Measurements from ENCODE around the gene ATF7.

The ATF7 gene
- total RNA-seq, result 7.6 to 37.0 (median 15.4) reads per million in 9 experiments

DNA sequence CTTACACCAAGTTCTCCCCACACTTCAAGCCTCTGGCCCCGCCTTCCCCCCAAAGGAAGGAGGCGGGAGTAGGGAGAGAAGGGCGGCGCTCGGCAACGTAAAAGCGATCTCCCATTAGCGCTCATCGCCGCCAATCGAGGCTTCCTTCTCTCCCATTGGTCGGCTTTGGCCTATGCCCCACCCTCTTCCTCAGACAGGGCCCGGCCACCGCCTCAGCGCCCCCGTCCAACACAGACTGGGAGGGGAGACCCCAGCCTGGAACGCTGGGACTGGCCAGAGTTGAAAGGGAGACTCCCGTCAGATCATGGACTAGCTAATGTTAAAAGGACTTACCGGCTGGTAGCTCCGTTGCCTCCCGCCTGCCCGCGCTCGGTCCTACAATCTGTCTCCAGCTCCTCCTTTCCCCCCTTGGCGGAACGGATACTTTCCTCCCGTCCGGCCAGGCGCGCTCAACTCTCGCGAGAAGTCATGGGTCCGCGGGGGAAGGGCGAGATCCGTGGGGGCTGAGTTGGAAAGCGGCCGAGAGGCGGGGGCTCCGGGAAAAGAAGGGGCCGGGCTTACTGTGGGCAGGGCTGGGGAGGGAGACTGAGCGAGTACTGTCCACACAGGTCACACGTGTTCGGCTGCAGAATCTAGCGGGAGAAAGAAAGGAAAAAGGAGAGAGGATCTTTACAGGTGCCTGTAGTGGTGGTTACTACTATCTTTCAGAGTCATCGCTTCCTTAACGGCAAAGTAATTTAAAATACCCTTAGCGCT, at the start of gene ATF7:
Gene ATF7, minus strand, starts transcription at position 437 of the 756 bp plus-strand sequence. CDS start 25,382 bp downstream, outside the sequence.
- H3K4me1 Mint-ChIP-seq (ENCODE audit: low read depth in 2 of 2), result peaks cover 15 to 43% of the 10 kb centered on the region in 2 donors
- H3K36me3 Mint-ChIP-seq (ENCODE audit: insufficient read depth), result peaks cover 15% of the 10 kb centered on the region
- ATAC-seq (replicated peaks) (peak; percentile 94), DNase-seq (peak; percentile 99 to 100 (median 99))
- H3K27me3 Mint-ChIP-seq, result no peaks in the 10 kb centered on the region
- H3K27ac Mint-ChIP-seq, result peak within 1 kb of the TSS; percentile 97
- H3K4me3 Mint-ChIP-seq, result peak within 1 kb of the TSS; percentile 96 to 98
- no peaks in the 10 kb centered on the region for H3K9me3 Mint-ChIP-seq

DNA sequence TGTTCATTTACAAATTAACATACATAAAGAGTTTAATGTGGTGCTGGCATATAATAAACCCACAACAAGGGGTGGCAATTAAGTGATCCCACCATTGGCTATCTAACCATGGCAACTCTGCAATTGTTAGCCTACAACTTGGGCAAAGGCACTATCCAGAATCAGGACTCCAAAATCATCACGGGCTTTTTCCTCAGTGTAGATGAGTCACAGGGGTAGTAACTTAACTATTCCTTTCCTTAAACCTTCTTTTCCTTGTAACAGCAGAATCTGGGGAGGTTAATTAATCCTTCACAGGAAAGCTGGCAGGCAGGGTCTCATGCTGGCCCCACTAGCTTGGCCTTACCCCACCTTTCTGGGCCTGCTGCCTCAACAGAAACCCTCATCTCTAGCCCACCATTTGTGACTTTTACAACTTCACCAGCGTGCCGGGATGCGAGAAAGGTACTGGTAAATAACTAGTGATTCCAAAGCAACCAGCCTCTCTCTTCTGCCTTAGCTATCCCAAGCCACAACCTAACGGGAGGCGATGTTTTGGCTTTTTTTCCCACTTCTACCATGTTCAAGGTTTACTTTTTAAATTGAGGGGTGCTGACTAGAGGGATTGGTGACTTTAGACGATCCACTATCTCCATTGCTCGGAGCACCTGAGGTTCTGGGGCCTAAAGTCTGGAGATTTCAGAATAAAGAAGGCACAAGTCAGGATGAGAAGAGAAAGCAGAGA, 49.0 kb upstream of the ATF7 start:
- ATAC-seq (replicated peaks) (no peak), DNase-seq (no peak)
- H3K27ac Mint-ChIP-seq, result peak overlapping the region; percentile 66 to 94
- peak overlapping the region; percentile 76 to 96 for H3K4me3 Mint-ChIP-seq
- peaks cover 43% of the 10 kb centered on the region for H3K36me3 Mint-ChIP-seq (ENCODE audit: insufficient read depth)
- no peaks in the 10 kb centered on the region for H3K9me3 Mint-ChIP-seq
- H3K4me1 Mint-ChIP-seq (ENCODE audit: low read depth in 2 of 2), result peaks cover 13 to 23% of the 10 kb centered on the region in 2 donors
- H3K27me3 Mint-ChIP-seq, result peaks cover 11 to 17% of the 10 kb centered on the region in 2 donors

DNA sequence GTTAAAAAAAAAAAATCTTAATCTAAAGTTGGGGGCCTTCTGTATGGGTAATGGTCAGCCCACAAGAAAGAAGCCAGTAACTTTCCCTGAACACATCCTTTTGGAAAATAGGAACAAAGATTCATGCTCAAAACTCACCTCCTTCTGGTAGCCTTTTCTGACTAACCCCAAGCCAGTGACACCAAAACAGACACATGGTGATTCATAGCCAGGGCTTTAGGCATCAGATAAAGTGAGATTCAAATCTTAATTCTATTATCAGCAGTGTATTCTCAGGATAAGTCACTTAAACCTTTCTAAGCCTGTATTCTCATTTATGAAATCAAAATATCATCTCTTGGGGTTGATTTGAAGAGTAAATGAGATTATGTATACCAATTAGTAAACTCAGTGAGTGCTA, 44.8 kb upstream of the ATF7 start:
- peaks cover 11 to 18% of the 10 kb centered on the region in 2 donors for H3K4me1 Mint-ChIP-seq (ENCODE audit: low read depth in 2 of 2)
- no peak overlapping the region for H3K27ac Mint-ChIP-seq
- H3K36me3 Mint-ChIP-seq (ENCODE audit: insufficient read depth), result peaks cover 80% of the 10 kb centered on the region
- no peaks in the 10 kb centered on the region for H3K9me3 Mint-ChIP-seq
- no peak for ATAC-seq (replicated peaks)
- no peak for DNase-seq
- H3K4me3 Mint-ChIP-seq, result no peak overlapping the region
- H3K27me3 Mint-ChIP-seq, result no peaks in the 10 kb centered on the region

DNA sequence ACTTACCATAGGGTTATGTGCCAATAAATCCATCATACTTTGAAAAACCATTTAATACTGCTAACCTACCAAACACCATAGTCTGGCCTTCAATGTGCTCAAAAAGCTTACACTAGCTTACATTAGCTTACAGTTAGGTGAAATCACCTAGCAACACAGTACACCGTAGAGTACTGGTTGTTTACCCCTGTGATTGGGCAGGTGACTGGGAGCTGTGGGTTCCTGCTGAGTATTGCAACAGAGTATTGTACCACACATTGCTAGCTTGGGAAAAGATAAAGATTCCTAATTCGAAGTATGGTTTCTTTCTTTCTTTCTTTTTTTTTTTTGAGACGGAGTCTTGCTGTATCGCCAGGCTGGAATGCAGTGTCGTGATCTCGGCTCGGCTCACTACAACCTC, 44.1 kb upstream of the ATF7 start:
- no peak for ATAC-seq (replicated peaks)
- no peak overlapping the region for H3K27ac Mint-ChIP-seq

DNA sequence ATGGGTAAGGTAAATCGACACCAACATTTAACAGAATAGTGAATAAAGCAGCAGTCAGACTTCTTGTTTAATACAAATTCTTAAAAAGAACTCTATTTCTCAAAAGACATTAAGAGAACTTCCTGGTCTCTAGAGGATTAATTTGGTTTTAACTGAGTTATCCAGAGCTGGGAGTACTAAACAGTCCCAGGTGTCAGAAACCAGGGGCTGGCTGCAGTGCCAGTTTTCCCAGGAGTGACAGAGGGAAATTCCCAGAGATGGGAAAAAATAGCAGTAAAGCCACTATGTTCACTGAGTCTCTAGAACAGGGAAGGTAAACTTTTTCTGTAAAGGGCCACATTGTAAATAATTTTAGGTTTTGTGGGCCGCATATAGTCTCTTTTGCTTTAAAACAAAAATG, 40.9 kb upstream of the ATF7 start:
- H3K27ac Mint-ChIP-seq, result no peak overlapping the region
- H3K36me3 Mint-ChIP-seq (ENCODE audit: insufficient read depth), result peaks cover 89% of the 10 kb centered on the region
- ATAC-seq (replicated peaks) (no peak), DNase-seq (no peak)
- no peaks in the 10 kb centered on the region for H3K27me3 Mint-ChIP-seq
- no peak overlapping the region for H3K4me3 Mint-ChIP-seq
- H3K4me1 Mint-ChIP-seq (ENCODE audit: low read depth in 2 of 2), result peaks cover 5 to 6% of the 10 kb centered on the region in 2 donors
- no peaks in the 10 kb centered on the region for H3K9me3 Mint-ChIP-seq

More for the DNA sequence above, 44.1 kb upstream of the ATF7 start:
- no peaks in the 10 kb centered on the region for H3K9me3 Mint-ChIP-seq
- H3K4me3 Mint-ChIP-seq, result no peak overlapping the region
- DNase-seq, result no peak
- H3K27me3 Mint-ChIP-seq, result no peaks in the 10 kb centered on the region
- H3K36me3 Mint-ChIP-seq (ENCODE audit: insufficient read depth), result peaks cover 85% of the 10 kb centered on the region
- H3K4me1 Mint-ChIP-seq (ENCODE audit: low read depth in 2 of 2), result peaks cover 10 to 14% of the 10 kb centered on the region in 2 donors

DNA sequence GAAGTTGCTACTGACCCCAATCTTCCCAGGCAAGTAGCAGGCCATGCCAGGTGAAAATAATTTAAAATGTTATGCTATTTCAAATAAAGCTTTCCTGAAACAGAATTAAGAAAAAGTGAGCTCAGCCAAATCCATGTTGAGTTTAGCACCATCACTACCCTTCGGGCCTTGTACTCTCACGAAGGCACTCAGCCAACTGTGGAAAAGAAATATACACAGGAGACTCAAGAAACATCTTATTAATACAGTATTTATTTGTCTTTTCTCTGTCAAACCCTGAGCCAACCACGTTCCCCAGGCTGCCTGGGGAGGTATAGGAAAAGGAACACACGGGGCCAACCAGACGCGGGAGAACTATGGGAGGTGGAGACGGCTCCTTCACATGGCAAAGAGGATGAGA, 38.8 kb upstream of the ATF7 start:
- H3K4me1 Mint-ChIP-seq (ENCODE audit: low read depth in 2 of 2), result peaks cover 0 to 2% of the 10 kb centered on the region in 2 donors
- no peak overlapping the region for H3K4me3 Mint-ChIP-seq
- DNase-seq, result no peak
- peaks cover 76% of the 10 kb centered on the region for H3K36me3 Mint-ChIP-seq (ENCODE audit: insufficient read depth)
- no peaks in the 10 kb centered on the region for H3K27me3 Mint-ChIP-seq
- no peak for ATAC-seq (replicated peaks)
- H3K27ac Mint-ChIP-seq, result no peak overlapping the region
- H3K9me3 Mint-ChIP-seq, result no peaks in the 10 kb centered on the region

DNA sequence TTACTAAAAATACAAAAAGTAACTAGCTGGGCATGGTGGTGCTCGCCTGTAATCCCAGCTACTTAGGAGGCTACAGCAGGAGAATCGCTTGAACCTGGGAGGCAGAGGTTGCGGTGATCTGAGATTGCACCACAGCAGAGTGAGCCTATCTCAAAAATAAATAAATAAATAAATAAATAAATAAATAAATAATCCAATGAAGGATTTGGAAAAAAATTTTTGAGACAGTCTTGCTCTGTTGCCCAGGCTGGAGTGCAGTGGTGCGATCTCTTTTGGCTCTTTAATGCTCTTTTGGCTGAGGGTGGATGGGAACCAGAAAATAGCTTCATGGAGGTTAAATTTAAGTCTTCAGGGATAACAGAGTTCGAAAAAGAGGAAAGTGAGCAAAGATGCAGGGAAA, 38.0 kb upstream of the ATF7 start:
- Mint-ChIP-seq H3K27me3 (no peaks in the 10 kb centered on the region), H3K4me1 (ENCODE audit: low read depth in 2 of 2) (no peaks in the 10 kb centered on the region), H3K9me3 (no peaks in the 10 kb centered on the region), H3K27ac (no peak overlapping the region), H3K36me3 (ENCODE audit: insufficient read depth) (peaks cover 70% of the 10 kb centered on the region), H3K4me3 (no peak overlapping the region)
- no peak for ATAC-seq (replicated peaks)
- DNase-seq, result no peak

DNA sequence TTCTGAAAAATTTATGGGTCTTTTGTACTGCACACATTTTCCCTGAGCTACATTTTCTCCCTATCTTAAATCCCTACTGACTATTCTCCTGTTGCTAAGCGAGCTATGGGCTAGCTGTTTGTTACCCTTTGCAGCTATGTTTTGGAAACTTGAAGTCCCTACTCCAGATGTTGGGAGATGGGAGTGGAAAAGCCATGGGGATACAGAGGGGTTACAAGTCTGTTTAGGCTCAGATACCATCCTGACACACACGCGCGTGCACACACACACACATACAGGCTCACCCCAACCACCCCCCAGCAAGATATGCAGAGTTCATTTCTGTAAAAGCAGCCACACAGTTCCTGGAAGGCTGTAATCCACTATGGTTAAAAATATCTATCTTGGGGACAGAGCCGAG, 33.9 kb upstream of the ATF7 start:
- H3K4me1 Mint-ChIP-seq (ENCODE audit: low read depth in 2 of 2), result no peaks in the 10 kb centered on the region
- H3K27ac Mint-ChIP-seq, result no peak overlapping the region
- DNase-seq (no peak), ATAC-seq (replicated peaks) (no peak)
- no peaks in the 10 kb centered on the region for H3K9me3 Mint-ChIP-seq
- H3K36me3 Mint-ChIP-seq (ENCODE audit: insufficient read depth), result peaks cover 32% of the 10 kb centered on the region
- no peaks in the 10 kb centered on the region for H3K27me3 Mint-ChIP-seq
- no peak overlapping the region for H3K4me3 Mint-ChIP-seq

DNA sequence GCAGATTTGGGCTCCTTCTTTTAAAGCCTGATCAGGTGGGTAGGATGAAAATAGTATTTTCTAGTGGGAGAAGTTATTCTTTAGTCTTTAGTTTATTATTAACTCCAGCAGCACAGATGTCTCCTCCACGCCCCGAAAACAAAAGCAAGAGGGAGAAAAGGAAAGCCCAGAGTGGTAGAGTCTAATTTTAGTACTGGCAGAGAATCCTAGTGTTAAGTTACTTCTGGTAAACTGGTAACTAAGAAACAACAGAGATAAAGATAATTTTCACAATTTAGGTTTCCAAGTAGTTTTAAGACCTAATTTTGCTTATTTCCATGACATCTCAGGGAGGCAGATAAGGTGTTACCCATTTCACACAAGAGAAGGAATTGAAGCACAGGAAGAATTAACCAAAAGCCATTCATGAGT, 33.4 kb upstream of the ATF7 start:
- Mint-ChIP-seq H3K4me3 (no peak overlapping the region), H3K36me3 (ENCODE audit: insufficient read depth) (peaks cover 28% of the 10 kb centered on the region), H3K27me3 (no peaks in the 10 kb centered on the region), H3K27ac (no peak overlapping the region), H3K9me3 (no peaks in the 10 kb centered on the region), H3K4me1 (ENCODE audit: low read depth in 2 of 2) (no peaks in the 10 kb centered on the region)
- DNase-seq (no peak), ATAC-seq (replicated peaks) (no peak)

DNA sequence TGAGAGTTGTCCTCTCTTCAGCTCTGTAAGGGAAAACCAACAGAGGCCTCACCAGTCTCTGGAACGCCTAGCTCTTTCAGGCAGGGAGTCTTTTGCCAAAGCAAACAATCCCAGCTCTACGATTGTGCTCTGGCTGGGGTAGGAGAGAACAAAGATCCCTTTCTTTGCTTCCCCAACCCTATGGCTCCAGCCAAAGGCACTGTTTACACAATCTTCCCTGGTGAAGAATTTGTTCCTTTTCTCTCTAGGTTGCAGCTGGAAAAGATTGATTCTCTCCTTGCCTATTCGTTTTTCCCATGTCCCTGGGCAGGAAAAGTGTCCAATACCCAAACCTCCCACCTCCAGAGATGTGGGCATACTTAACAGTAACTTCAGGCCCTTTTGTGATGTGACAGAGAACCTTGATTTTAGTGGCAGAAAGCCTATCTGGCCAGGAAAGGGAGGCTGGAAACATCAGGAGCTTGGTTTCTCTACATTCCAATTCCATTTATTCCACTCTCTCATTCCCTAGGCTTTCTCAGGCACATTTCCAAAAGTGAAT, 32.9 kb upstream of the ATF7 start:
- Mint-ChIP-seq H3K36me3 (ENCODE audit: insufficient read depth) (peaks cover 23% of the 10 kb centered on the region), H3K9me3 (no peaks in the 10 kb centered on the region)

DNA sequence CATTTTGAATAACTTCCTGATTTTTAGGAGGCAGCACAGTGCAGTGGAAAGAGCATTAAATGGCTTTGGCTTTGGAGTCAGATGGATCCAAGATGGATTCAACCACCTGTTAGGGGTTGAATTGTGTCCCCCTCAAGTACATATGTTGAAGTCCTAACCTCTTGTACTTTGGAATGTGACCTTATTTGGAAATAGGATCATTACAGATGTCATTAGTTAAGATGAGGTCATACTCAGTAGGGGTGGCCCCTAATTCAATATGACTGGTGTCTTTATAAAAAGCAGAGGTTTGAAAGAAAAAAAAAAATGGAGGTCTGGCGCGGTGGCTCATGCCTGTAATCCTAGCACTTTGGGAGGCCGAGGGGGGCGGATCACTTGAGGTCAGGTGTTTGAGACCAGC, 30.9 kb upstream of the ATF7 start:
- ATAC-seq (replicated peaks), result no peak
- no peaks in the 10 kb centered on the region for H3K27me3 Mint-ChIP-seq
- peaks cover 12% of the 10 kb centered on the region for H3K36me3 Mint-ChIP-seq (ENCODE audit: insufficient read depth)
- no peak for DNase-seq
- H3K4me1 Mint-ChIP-seq (ENCODE audit: low read depth in 2 of 2), result no peaks in the 10 kb centered on the region
- no peak overlapping the region for H3K27ac Mint-ChIP-seq
- no peak overlapping the region for H3K4me3 Mint-ChIP-seq
- H3K9me3 Mint-ChIP-seq, result no peaks in the 10 kb centered on the region

More for the DNA sequence above, 32.9 kb upstream of the ATF7 start:
- ATAC-seq (replicated peaks) (no peak), DNase-seq (no peak)
- Mint-ChIP-seq H3K4me1 (ENCODE audit: low read depth in 2 of 2) (no peaks in the 10 kb centered on the region), H3K27ac (no peak overlapping the region), H3K4me3 (no peak overlapping the region), H3K27me3 (no peaks in the 10 kb centered on the region)

DNA sequence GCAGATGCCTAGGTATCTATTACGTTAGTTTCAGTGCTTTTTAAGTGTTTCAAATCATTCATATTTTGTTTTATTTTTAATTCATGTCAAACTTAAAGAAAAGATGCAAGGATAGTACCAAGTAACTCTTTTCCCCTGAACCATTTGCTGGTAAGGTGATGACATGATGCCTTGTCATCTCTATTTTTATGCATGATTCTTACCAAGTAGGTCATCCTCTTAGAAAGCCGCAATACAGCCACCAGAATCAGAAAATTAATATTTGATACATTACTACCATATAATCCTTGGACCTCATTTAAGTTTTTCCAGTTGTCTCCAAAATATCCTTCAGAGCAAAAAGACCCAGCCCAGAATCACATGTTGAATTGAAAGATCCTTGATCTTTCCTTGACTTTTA, 27.4 kb upstream of the ATF7 start:
- H3K27me3 Mint-ChIP-seq, result no peaks in the 10 kb centered on the region
- DNase-seq, result no peak
- H3K27ac Mint-ChIP-seq, result no peak overlapping the region
- no peaks in the 10 kb centered on the region for H3K9me3 Mint-ChIP-seq
- H3K4me1 Mint-ChIP-seq (ENCODE audit: low read depth in 2 of 2), result no peaks in the 10 kb centered on the region
- no peak overlapping the region for H3K4me3 Mint-ChIP-seq
- H3K36me3 Mint-ChIP-seq (ENCODE audit: insufficient read depth), result peaks cover 4% of the 10 kb centered on the region
- no peak for ATAC-seq (replicated peaks)

DNA sequence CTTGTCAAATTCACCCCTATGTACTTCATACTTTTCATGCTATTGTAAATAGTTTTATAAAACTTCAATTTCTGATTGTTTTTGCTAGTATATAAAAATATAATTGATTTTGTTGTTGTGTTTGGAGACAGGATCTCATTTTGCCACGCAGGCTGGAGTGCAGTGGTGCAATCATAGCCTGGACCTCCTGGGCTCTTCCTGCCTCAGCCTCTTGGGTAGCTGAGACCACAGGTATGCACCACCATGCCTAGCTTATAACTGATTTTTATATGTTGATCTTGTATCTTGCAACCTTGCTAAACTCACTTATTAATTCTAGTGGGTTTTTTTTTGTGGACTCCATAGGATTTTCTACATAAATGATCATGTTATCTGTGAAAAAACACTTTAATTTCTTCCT, 26.2 kb upstream of the ATF7 start:
- no peaks in the 10 kb centered on the region for H3K27me3 Mint-ChIP-seq
- DNase-seq (no peak), ATAC-seq (replicated peaks) (no peak)
- H3K9me3 Mint-ChIP-seq, result no peaks in the 10 kb centered on the region
- H3K4me1 Mint-ChIP-seq (ENCODE audit: low read depth in 2 of 2), result no peaks in the 10 kb centered on the region
- H3K27ac Mint-ChIP-seq, result no peak overlapping the region
- no peak overlapping the region for H3K4me3 Mint-ChIP-seq
- peaks cover 4% of the 10 kb centered on the region for H3K36me3 Mint-ChIP-seq (ENCODE audit: insufficient read depth)

DNA sequence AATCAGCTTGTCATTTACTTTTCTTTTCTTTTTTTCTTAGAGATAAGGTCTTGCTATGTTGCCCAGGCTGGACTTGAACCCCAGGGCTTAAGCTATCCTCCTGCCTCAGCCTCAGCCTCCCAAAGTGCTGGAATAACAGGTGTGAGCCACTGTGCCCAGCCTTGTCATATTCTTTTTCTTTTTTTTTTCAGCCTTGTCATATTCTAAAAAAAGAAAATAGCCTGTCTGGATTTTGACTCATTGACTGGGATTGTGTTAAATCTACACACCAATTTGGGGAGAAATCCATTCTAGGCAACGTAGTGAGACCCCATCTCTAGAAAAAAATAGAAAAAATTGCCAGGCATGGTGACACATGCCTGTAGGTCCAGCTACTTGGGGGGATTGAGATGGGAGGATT, 25.6 kb upstream of the ATF7 start:
- ATAC-seq (replicated peaks), result no peak
- no peak for DNase-seq
- no peaks in the 10 kb centered on the region for H3K36me3 Mint-ChIP-seq (ENCODE audit: insufficient read depth)
- H3K4me3 Mint-ChIP-seq, result no peak overlapping the region
- H3K27me3 Mint-ChIP-seq, result no peaks in the 10 kb centered on the region
- no peaks in the 10 kb centered on the region for H3K9me3 Mint-ChIP-seq
- no peak overlapping the region for H3K27ac Mint-ChIP-seq
- H3K4me1 Mint-ChIP-seq (ENCODE audit: low read depth in 2 of 2), result no peaks in the 10 kb centered on the region
